HepG2 (cell line): ENCODE results near the gene KANSL1L. TPM values are rescaled to one million over a fixed set of nuclear protein-coding genes. Genes with fewer than 3 reads are reported as not detected.

Experiments
- ATAC-seq: fragments of 200-7000 bp; cut with Tn5 transposase; 3 replicates; pipeline ENCODE4 v1.9.1; 2020; ENCODE audit warnings: mild to moderate bottlenecking, moderate library complexity
- BruUV-seq: library from RNA; stranded (reverse); fragments of 400-500 nt; replicated peaks from 2 replicates; lab custom pipeline; 2021; lab: Mats Ljungman, UMichigan
- CTCF ChIA-PET: fragments of 300-600 bp; formaldehyde crosslinking; extraction: SDS; loops from one replicate; lab custom pipeline; 2021; ENCODE audit warnings: low total read pairs, inconsistent platforms, low intra/inter-chr PET ratio; lab: Yijun Ruan, JAX
- POLR2A ChIA-PET: fragments of 350-600 bp; sonication (Branson Sonifier 250); formaldehyde crosslinking; loops from one replicate; lab custom pipeline; 2020; ENCODE audit warnings: antibody characterized with exemption, inconsistent platforms; lab: Yijun Ruan, JAX
- DNase-seq: peaks from one replicate; pipeline ENCODE4 v3.0.0-alpha.2; 2015; ENCODE audit warnings: low spot score
- FAIRE-seq: peaks from 3 replicates; lab custom pipeline; 2011; peaks lifted over from hg19 to GRCh38; lab: Jason Lieb, UNC
- H2AFZ ChIP-seq: one replicate; pipeline ENCODE4 v1.6.1; 2011; ENCODE audit warnings: low read length, inconsistent platforms
- H3K27ac ChIP-seq: fragments of 300-600 bp; 3 replicates; pipeline ENCODE4 v1.8.0; 2011; ENCODE audit warnings: mixed run types, mild to moderate bottlenecking, mixed read lengths, low read length, inconsistent platforms; ENCODE audit not compliant: insufficient read depth; ENCODE audit errors: extremely low read length
- H3K27me3 ChIP-seq, 2 experiments: fragments of 200-600 bp in 1 of 2; 2 replicates in 1 of 2; 3 replicates in 1 of 2; pipeline versions ENCODE4 v1.6.0 to v1.8.0; 2011; ENCODE audit warnings: low read length in 2 of 2, mild to moderate bottlenecking in 2 of 2, moderate library complexity in 2 of 2, inconsistent platforms in 1 of 2; ENCODE audit not compliant: insufficient read depth in 2 of 2, control insufficient read depth in 1 of 2
- H3K36me3 ChIP-seq, 2 experiments: fragments of 200-600 bp in 1 of 2; replicated peaks in 1 of 2; 2 replicates in 1 of 2; 3 replicates in 1 of 2; pipeline versions ENCODE4 v1.5.1 to v1.8.0; 2011; ENCODE audit warnings: low read length in 2 of 2, inconsistent platforms in 1 of 2; ENCODE audit not compliant: insufficient read depth in 2 of 2, control insufficient read depth in 1 of 2
- H3K4me1 ChIP-seq: 2 replicates; pipeline ENCODE4 v1.5.1; 2012; ENCODE audit warnings: low read length, inconsistent platforms; ENCODE audit not compliant: insufficient read depth
- H3K4me2 ChIP-seq: 2 replicates; pipeline ENCODE4 v1.6.0; 2011; ENCODE audit warnings: low read depth, low read length, inconsistent platforms
- H3K4me3 ChIP-seq, 3 experiments: fragments of 200-600 bp in 1 of 3; sonication (generic), shearing (Covaris generic) in 1 of 3; replicated peaks in 1 of 3; 2 replicates each; pipeline ENCODE4 v1.5.1; 2011 to 2016; ENCODE audit warnings: low read length in 3 of 3, inconsistent platforms in 2 of 3, low read depth in 2 of 3, mild to moderate bottlenecking in 2 of 3, control low read depth in 1 of 3, mixed read lengths in 1 of 3; ENCODE audit not compliant: insufficient read depth in 1 of 3
- H3K79me2 ChIP-seq: one replicate; pipeline ENCODE4 v1.6.1; 2011; ENCODE audit warnings: low read length, inconsistent platforms; ENCODE audit not compliant: insufficient read depth
- H3K9ac ChIP-seq: 2 replicates; pipeline ENCODE4 v1.6.0; 2011; ENCODE audit warnings: mild to moderate bottlenecking, low read depth, low read length, inconsistent platforms; ENCODE audit not compliant: insufficient read depth
- H3K9me3 ChIP-seq: 2 replicates; pipeline ENCODE4 v1.5.1; 2012; ENCODE audit warnings: mild to moderate bottlenecking, low read length
- H4K20me1 ChIP-seq: 2 replicates; pipeline ENCODE4 v1.6.0; 2011; ENCODE audit warnings: inconsistent platforms, mild to moderate bottlenecking, low read length, moderate library complexity; ENCODE audit not compliant: insufficient read depth
- CENPBD1 ChIP-seq: sonication (generic); formaldehyde crosslinking; IDR thresholded peaks from 2 replicates; pipeline ENCODE4 v1.8.0; 2022; ENCODE audit warnings: missing genetic modification reagents, low read depth, mild to moderate bottlenecking, borderline replicate concordance
- DDIT3 ChIP-seq: sonication (generic); formaldehyde crosslinking; IDR thresholded peaks from 2 replicates; pipeline ENCODE4 v1.4.0; 2020; ENCODE audit warnings: mild to moderate bottlenecking, missing genetic modification reagents
- HNRNPUL1 ChIP-seq: fragments of 200-400 bp; formaldehyde crosslinking; IDR thresholded peaks from 2 replicates; pipeline ENCODE4 v1.6.1; 2017; ENCODE audit warnings: low read depth, mild to moderate bottlenecking, low read length, moderate library complexity
- KDM2A ChIP-seq: sonication (generic); formaldehyde crosslinking; IDR thresholded peaks from 2 replicates; pipeline ENCODE4 v1.4.0; 2020; ENCODE audit warnings: low read depth, missing genetic modification reagents, borderline replicate concordance
- POLR2A ChIP-seq, 2 experiments: IDR thresholded peaks; 2 replicates each; pipeline ENCODE4 v1.6.1; 2011; ENCODE audit warnings: low read depth in 2 of 2, low read length in 2 of 2, mild to moderate bottlenecking in 1 of 2, moderate library complexity in 1 of 2; ENCODE audit not compliant: insufficient read depth in 1 of 2
- SMARCE1 ChIP-seq: fragments of 450-650 bp; IDR thresholded peaks from 2 replicates; pipeline ENCODE4 v1.6.1; 2017; ENCODE audit warnings: borderline replicate concordance
- SOX6 ChIP-seq, 2 experiments: fragments of 450-650 bp in 1 of 2; sonication (generic) in 1 of 2; formaldehyde crosslinking in 1 of 2; IDR thresholded peaks; 2 replicates each; pipeline versions ENCODE4 v1.4.0 to v1.6.1; 2017 to 2020; ENCODE audit warnings: antibody characterized with exemption in 1 of 2, mild to moderate bottlenecking in 1 of 2, missing genetic modification reagents in 1 of 2
- SPEN ChIP-seq: sonication (generic); formaldehyde crosslinking; IDR thresholded peaks from 2 replicates; pipeline ENCODE4 v1.5.1; 2020; ENCODE audit warnings: low read depth, mild to moderate bottlenecking, missing genetic modification reagents
- TMF1 ChIP-seq: sonication (generic); formaldehyde crosslinking; IDR thresholded peaks from 2 replicates; pipeline ENCODE4 v1.8.1; 2022; ENCODE audit warnings: low read depth, missing genetic modification reagents
- U2AF1 ChIP-seq: fragments of 200-400 bp; formaldehyde crosslinking; optimal IDR thresholded peaks from 2 replicates; pipeline ENCODE3; 2017; ENCODE audit warnings: mild to moderate bottlenecking, low read depth, low read length
- ZBTB46 ChIP-seq: sonication (generic); formaldehyde crosslinking; IDR thresholded peaks from 2 replicates; pipeline ENCODE4 v1.4.0; 2020; ENCODE audit warnings: mild to moderate bottlenecking, missing genetic modification reagents, borderline replicate concordance
- ZFP36L2 ChIP-seq: sonication (generic); formaldehyde crosslinking; IDR thresholded peaks from 2 replicates; pipeline ENCODE4 v1.4.0; 2020; ENCODE audit warnings: missing genetic modification reagents
- ZNF124 ChIP-seq: sonication (generic); formaldehyde crosslinking; IDR thresholded peaks from 2 replicates; pipeline ENCODE4 v1.4.0; 2020; ENCODE audit warnings: missing genetic modification reagents
- ZNF205 ChIP-seq: IDR thresholded peaks from 2 replicates; pipeline ENCODE4 v1.6.1; 2018; ENCODE audit warnings: missing biosample characterization, missing genetic modification reagents
- ZNF333 ChIP-seq: sonication (generic); formaldehyde crosslinking; IDR thresholded peaks from 2 replicates; pipeline ENCODE4 v1.4.0; 2020; ENCODE audit warnings: mild to moderate bottlenecking, missing genetic modification reagents, borderline replicate concordance
- ZNF432 ChIP-seq: sonication (generic); formaldehyde crosslinking; IDR thresholded peaks from 2 replicates; pipeline ENCODE4 v1.5.0; 2020; ENCODE audit warnings: missing genetic modification reagents, mild to moderate bottlenecking, borderline replicate concordance
- ZNF460 ChIP-seq: sonication (generic); formaldehyde crosslinking; IDR thresholded peaks from 2 replicates; pipeline ENCODE4 v1.5.1; 2020; ENCODE audit warnings: missing genetic modification reagents, mild to moderate bottlenecking, borderline replicate concordance
- ZNF501 ChIP-seq: sonication (generic); formaldehyde crosslinking; IDR thresholded peaks from 2 replicates; pipeline ENCODE4 v1.5.1; 2020; ENCODE audit warnings: mild to moderate bottlenecking, moderate library complexity, missing genetic modification reagents
- ZNF639 ChIP-seq: conservative IDR thresholded peaks from 2 replicates; pipeline ENCODE4 v1.6.1; 2018; ENCODE audit warnings: missing genetic modification reagents
- ZNF710 ChIP-seq: sonication (generic); formaldehyde crosslinking; IDR thresholded peaks from 2 replicates; pipeline ENCODE4 v1.5.0; 2020; ENCODE audit warnings: mild to moderate bottlenecking, missing genetic modification reagents, borderline replicate concordance
- ZNF737 ChIP-seq: sonication (generic); formaldehyde crosslinking; IDR thresholded peaks from 2 replicates; pipeline ENCODE4 v1.5.0; 2020; ENCODE audit warnings: missing genetic modification reagents, mild to moderate bottlenecking, borderline replicate concordance
- in situ Hi-C: cut with HindIII; loops from 2 replicates; pipeline ENCODE4 v1.10.0; 2017; ENCODE audit warnings: low pct_unique_long_range_greater_than_20kb; ENCODE audit not compliant: extremely low pct_ligation_motif_present
- intact Hi-C: fragments of 100-400 bp; cut with micrococcal nuclease; formaldehyde crosslinking; loops from one replicate; pipeline ENCODE4 v1.10.0; 2022; ENCODE audit not compliant: unreplicated experiment
- polyA plus RNA-seq, 8 experiments: library from polyadenylated mRNA; depleted of rRNA in 3 of 8; stranded (reverse) in 7 of 8; unstranded in 1 of 8; fragments of >200 nt; fragmentation: Illumina TruSeq in 4 of 8; extraction: Trizol in 4 of 8; gene quantifications; 2 replicates each; pipeline versions ENCODE4 v1.2.1 to v1.2.3, GENCODE V29; 2011 to 2016; ENCODE audit warnings: low read depth in 4 of 8, missing spikeins in 1 of 8, mixed read lengths in 1 of 8; ENCODE audit not compliant: insufficient read depth in 1 of 8
- total RNA-seq, 5 experiments: library from RNA; depleted of rRNA; stranded (reverse); fragments of >200 nt; fragmentation: Illumina TruSeq; extraction: Trizol; gene quantifications; 2 replicates each; pipeline ENCODE4 v1.2.3, GENCODE V29; 2016; ENCODE audit warnings: low read depth in 1 of 5

KANSL1L gene
- total and polyA plus RNA-seq, 2 of the 13 experiments (the other 11 are each of a cell fraction or from before 2014, with no cell fraction given): 5.4 to 10.3 TPM

GRCh38 chr2:210112871-210113270 is 58.3 kb downstream of the KANSL1L start:
- peak; percentile 88 for ATAC-seq
- peaks cover 0 to 2% of the 10 kb centered on the region in 2 experiments; a peak in 1 of 5 replicates for H3K36me3 ChIP-seq
- no peak overlapping the region for H3K27ac ChIP-seq
- peak; percentile 53 for DNase-seq
- POLR2A ChIA-PET: no interaction called here
- no peak overlapping the region for H2AFZ ChIP-seq
- no peak overlapping the region for H3K4me2 ChIP-seq
- H3K79me2 ChIP-seq: no peaks in the 10 kb centered on the region
- peaks cover 11% of the 10 kb centered on the region for H3K4me1 ChIP-seq
- H3K9ac ChIP-seq: no peak overlapping the region
- H4K20me1 ChIP-seq: no peaks in the 10 kb centered on the region
- in situ Hi-C loops: no loop called here
- peaks cover 11% of the 10 kb centered on the region; the same call in 1 of the 2 replicates for H3K9me3 ChIP-seq
- CTCF ChIA-PET: no interaction called here
- peak; percentile 40 for FAIRE-seq
- no peaks in the 10 kb centered on the region for H3K27me3 ChIP-seq
- intact Hi-C loops: loop anchor here (5.0 kb wide), 1 partner anchor 59 kb away; the partner anchor contains the start of gene KANSL1L
- H3K4me3 ChIP-seq: no peak overlapping the region
- no TSS peak for BruUV-seq
- no peak for TF ChIP-seq TMF1 (CRISPR knock-in tag)
- TF ChIP-seq ZNF639: no peak
- TF ChIP-seq SOX6 (IDR thresholded peaks at IDR 0.05): no peak
- TF ChIP-seq SOX6 (CRISPR knock-in tag; IDR thresholded peaks at IDR 0.05): peak; percentile 56; the same call in 1 of the 2 replicates
- TF ChIP-seq SPEN (CRISPR knock-in tag): no peak
- TF ChIP-seq ZNF737: no peak
- no peak for TF ChIP-seq U2AF1
- TF ChIP-seq HNRNPUL1: no peak
- TF ChIP-seq ZNF205: no peak
- no peak for TF ChIP-seq DDIT3
- no peak for TF ChIP-seq ZFP36L2
- TF ChIP-seq ZNF460 (CRISPR knock-in tag): no peak
- no peak for TF ChIP-seq ZNF124
- TF ChIP-seq ZNF501 (CRISPR knock-in tag): no peak
- TF ChIP-seq ZBTB46 (CRISPR knock-in tag): no peak
- TF ChIP-seq CENPBD1 (CRISPR knock-in tag): no peak
- no peak for TF ChIP-seq KDM2A (CRISPR knock-in tag)
- no peak for TF ChIP-seq ZNF333 (CRISPR knock-in tag)
- TF ChIP-seq SMARCE1: no peak
- TF ChIP-seq POLR2A (IDR thresholded peaks at IDR 0.05; ENCODE audit: insufficient read depth in 1 of 2, low read depth in 2 of 2, low read length in 2 of 2): no peak
- TF ChIP-seq ZNF432 (CRISPR knock-in tag): no peak
- no peak for TF ChIP-seq ZNF710 (CRISPR knock-in tag)
